Tibial artery (tissue), 4 donors: ENCODE data around the gene NPVF.

Experiments
- DNase-seq, 2 donors: peaks; one replicate each; pipeline ENCODE4 v3.0.0-alpha.2; 2019
- H3K27ac ChIP-seq, 2 donors: fragments of 200-600 bp; sonication (generic) in 1 of 2; 1 replicate in 1 of 2; 2 replicates in 1 of 2; pipeline ENCODE4 v1.5.1; 2018 to 2019; ENCODE audit warnings: mild to moderate bottlenecking in 1 of 2
- H3K27me3 ChIP-seq, 2 donors: fragments of 200-600 bp; sonication (generic) in 1 of 2; one replicate each; pipeline versions ENCODE4 v1.5.1 to v1.6.0; 2016 to 2019
- H3K36me3 ChIP-seq, 3 donors: fragments of 200-600 bp; sonication (generic) in 2 of 3; one replicate each; pipeline ENCODE4 v1.5.1; 2016 to 2019; ENCODE audit warnings: mild to moderate bottlenecking in 2 of 3
- H3K4me1 ChIP-seq, 4 donors: fragments of 200-600 bp; sonication (generic) in 2 of 4; 1 replicate in 3 of 4; 2 replicates in 1 of 4; pipeline ENCODE4 v1.5.1; 2016 to 2019
- H3K4me3 ChIP-seq, 2 donors: fragments of 200-600 bp; sonication (generic) in 1 of 2; 1 replicate in 1 of 2; 2 replicates in 1 of 2; pipeline ENCODE4 v1.5.1; 2018 to 2019; ENCODE audit warnings: mild to moderate bottlenecking in 2 of 2
- H3K9me3 ChIP-seq, 3 donors: fragments of 200-600 bp; sonication (generic) in 1 of 3; one replicate each; pipeline ENCODE4 v1.5.1; 2016 to 2019
- intact Hi-C: fragments of 100-400 bp; cut with DNase I; formaldehyde crosslinking; loops from one replicate; pipeline ENCODE4 v1.15.0; 2023; ENCODE audit warnings: low total_unique reads
- TF ChIP-seq, protein P1 (sequence below), 2 experiments: fragments of 200-600 bp in 1 of 2; fragments of 450-650 bp in 1 of 2; IDR thresholded peaks; one replicate each; pipeline ENCODE4 v1.5.1; 2017 to 2019; ENCODE audit warnings: antibody characterized with exemption in 2 of 2, mild to moderate bottlenecking in 1 of 2, moderate library complexity in 1 of 2

The NPVF gene

DNA sequence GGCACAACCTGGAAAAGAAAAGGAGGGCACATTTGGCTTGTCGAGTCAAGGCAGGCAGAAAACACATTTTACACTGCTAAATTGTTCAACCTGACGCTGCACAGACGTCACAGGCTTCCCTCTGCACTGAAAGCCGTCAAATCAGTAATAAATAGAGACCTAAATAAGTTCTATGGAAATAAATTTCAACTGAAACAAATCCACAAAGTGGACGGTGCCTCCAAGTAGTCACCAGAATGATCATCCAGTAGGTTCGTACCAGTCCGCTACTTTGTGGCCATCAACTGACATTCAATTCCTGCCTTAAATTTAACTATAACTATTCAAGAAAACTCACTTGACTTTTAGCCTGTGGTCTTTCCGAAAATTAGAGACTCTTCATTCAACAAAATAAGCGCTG is 49.0 kb downstream of the NPVF start:
- TF ChIP-seq, protein P1, sequence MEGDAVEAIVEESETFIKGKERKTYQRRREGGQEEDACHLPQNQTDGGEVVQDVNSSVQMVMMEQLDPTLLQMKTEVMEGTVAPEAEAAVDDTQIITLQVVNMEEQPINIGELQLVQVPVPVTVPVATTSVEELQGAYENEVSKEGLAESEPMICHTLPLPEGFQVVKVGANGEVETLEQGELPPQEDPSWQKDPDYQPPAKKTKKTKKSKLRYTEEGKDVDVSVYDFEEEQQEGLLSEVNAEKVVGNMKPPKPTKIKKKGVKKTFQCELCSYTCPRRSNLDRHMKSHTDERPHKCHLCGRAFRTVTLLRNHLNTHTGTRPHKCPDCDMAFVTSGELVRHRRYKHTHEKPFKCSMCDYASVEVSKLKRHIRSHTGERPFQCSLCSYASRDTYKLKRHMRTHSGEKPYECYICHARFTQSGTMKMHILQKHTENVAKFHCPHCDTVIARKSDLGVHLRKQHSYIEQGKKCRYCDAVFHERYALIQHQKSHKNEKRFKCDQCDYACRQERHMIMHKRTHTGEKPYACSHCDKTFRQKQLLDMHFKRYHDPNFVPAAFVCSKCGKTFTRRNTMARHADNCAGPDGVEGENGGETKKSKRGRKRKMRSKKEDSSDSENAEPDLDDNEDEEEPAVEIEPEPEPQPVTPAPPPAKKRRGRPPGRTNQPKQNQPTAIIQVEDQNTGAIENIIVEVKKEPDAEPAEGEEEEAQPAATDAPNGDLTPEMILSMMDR (IDR thresholded peaks at IDR 0.05): no peak
- no peaks in the 10 kb centered on the region for H3K27me3 ChIP-seq
- peak overlapping the region; percentile 86 for H3K27ac ChIP-seq
- peak overlapping the region; percentile 68 for H3K4me3 ChIP-seq
- H3K36me3 ChIP-seq: no peaks in the 10 kb centered on the region
- H3K9me3 ChIP-seq: no peaks in the 10 kb centered on the region
- DNase-seq: no peak
- intact Hi-C loops: no loop called here
- peaks cover 0 to 10% (median 6%) of the 10 kb centered on the region in 4 donors for H3K4me1 ChIP-seq
